HG02840 (cell line): ENCODE measurements around the gene ZNF263.

Experiments used
- ATAC-seq: cut with Tn5 transposase; IDR thresholded peaks from one replicate; pipeline ENCODE4 v1.9.1; 2021; ENCODE audit warnings: mild to moderate bottlenecking, moderate library complexity, moderate number of reproducible peaks; ENCODE audit not compliant: unreplicated experiment, low FRiP score

The ZNF263 gene

DNA sequence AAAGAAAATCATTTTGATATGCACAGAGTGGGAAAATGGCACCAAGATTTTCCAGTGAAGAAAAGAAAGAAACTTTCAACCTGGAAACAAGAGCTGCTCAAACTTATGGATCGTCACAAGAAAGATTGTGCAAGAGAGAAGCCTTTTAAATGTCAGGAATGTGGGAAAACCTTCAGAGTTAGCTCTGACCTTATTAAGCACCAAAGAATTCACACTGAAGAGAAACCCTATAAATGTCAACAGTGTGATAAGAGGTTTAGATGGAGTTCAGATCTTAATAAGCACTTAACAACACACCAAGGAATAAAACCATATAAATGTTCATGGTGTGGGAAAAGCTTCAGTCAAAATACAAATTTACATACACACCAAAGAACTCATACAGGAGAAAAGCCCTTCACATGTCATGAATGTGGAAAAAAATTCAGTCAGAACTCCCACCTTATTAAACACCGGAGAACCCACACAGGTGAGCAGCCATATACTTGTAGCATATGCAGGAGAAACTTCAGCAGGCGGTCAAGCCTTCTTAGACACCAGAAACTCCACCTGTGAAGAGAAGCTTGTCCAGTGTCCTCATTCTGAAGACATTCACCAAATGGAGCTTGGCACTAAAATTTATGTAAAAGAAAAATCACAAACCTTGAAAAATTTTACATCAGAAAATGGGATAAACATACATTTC, 34.2 kb downstream of the ZNF263 start:
- ATAC-seq = no peak

DNA sequence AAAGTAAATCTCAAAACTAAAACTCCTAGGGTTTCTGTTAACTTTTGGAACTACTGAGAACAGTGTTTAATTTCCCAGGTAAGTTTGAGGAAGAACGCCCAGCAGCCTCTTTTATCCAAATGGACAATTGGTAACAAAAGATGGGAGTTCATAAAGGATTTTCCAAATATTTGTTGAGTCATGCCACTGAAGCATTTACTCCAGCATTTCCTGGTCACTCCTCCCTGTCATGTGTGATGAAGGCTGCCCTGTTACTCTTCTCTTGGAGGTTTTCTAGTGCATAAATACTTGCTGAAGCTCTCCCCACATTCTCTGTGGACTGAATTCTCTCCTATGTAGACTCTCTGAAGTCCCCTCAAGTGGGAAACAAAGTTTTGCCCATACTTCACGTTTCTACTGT, 38.5 kb downstream of the ZNF263 start:
- no peak for ATAC-seq

GRCh38 chr16:3327514-3327913, 44.2 kb downstream of the ZNF263 start:
- ATAC-seq = no peak

DNA sequence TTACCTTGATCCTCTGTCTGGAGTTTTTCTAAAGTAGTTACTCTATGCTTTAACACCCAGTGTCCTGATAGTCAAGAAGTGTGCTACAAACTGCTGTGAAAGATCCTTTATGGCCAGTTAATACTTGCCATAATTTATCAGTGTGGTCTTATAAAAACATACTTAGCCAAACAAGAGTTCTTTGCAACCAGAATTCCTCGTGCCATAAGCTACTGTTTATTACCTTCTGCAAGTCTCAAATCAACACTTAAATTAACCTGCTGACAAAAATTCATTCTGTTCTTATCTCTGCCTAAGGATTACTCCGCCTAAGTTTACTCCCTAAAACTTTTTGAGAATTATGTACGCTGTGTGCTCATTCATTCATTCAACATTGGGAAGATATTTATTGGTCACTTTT, 44.8 kb downstream of the ZNF263 start:
- no peak for ATAC-seq

- ATAC-seq = no peak
Observed at GRCh38 chr16:3328643-3329042, 45.4 kb downstream of the ZNF263 start.
